GM19193 (cell line): Measurements from ENCODE around the gene SMLR1.

Experiments
- POLR2A ChIP-seq: IDR thresholded peaks from 4 replicates; pipeline ENCODE4 v1.6.1; 2011; ENCODE audit not compliant: insufficient read depth, insufficient read length; ENCODE audit errors: extremely low read depth

Gene SMLR1

GRCh38 chr6:130858498-130859160 is 31.4 kb downstream of the SMLR1 start:
- TF ChIP-seq POLR2A = no peak

GRCh38 chr6:130859161-130859867 is 32.1 kb downstream of the SMLR1 start:
- TF ChIP-seq POLR2A = no peak

GRCh38 chr6:130862370-130862769 is 35.2 kb downstream of the SMLR1 start:
- TF ChIP-seq POLR2A = no peak

- no peak for TF ChIP-seq POLR2A
Measured at GRCh38 chr6:130863415-130864230, 36.4 kb downstream of the SMLR1 start.

- no peak for TF ChIP-seq POLR2A
Measured at GRCh38 chr6:130864344-130864743, 37.1 kb downstream of the SMLR1 start.

GRCh38 chr6:130865793-130866192 is 38.6 kb downstream of the SMLR1 start:
- TF ChIP-seq POLR2A = no peak

GRCh38 chr6:130869681-130870080 is 42.5 kb downstream of the SMLR1 start:
- TF ChIP-seq POLR2A = no peak

- TF ChIP-seq POLR2A = no peak
Measured at GRCh38 chr6:130870179-130870880, 43.1 kb downstream of the SMLR1 start.

- TF ChIP-seq POLR2A = no peak
Measured at GRCh38 chr6:130872250-130873095, 45.3 kb downstream of the SMLR1 start.

GRCh38 chr6:130873746-130874145 is 46.5 kb downstream of the SMLR1 start:
- no peak for TF ChIP-seq POLR2A

GRCh38 chr6:130879826-130880225 is 52.6 kb downstream of the SMLR1 start:
- TF ChIP-seq POLR2A = no peak

GRCh38 chr6:130882370-130882769 is 55.2 kb downstream of the SMLR1 start:
- TF ChIP-seq POLR2A = no peak

- no peak for TF ChIP-seq POLR2A
Measured at GRCh38 chr6:130885392-130886192, 58.4 kb downstream of the SMLR1 start.
